ENCODE data around the gene ASIC2.
A peak's percentile ranks its signal among the peaks of the same experiment; 100 is the strongest.

The ASIC2 gene

DNA sequence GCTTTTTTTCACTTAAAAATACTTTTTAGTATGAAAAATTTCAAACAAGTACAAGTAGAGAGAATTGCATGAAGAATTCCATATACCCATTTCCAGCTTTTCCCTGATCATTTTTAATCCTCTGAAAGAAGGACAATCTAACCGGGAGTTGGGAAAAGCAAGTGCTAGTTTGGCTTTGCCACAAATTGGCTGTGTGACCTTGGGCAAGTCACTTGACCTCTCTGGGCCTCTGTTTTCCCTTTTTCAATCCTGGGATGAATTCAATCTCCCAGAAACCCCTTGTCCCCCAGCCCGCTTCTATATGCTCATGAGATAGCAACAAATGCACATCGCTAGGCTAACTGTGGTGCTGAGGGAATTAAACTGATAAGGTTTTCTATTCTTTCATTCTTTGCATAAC, 49.4 kb downstream of the ASIC2 start:
- Histone ChIP-seq H3K4me3 (ENCODE audit: low read depth, low read length) (no peak overlapping the region), H3K27ac (ENCODE audit: low read depth, low read length) (no peak overlapping the region), H3K79me2 (ENCODE audit: control insufficient read depth, insufficient read depth, low read length, unreplicated experiment) (no peaks in the 10 kb centered on the region), H3K27me3 (ENCODE audit: insufficient read depth, low read length) (no peaks in the 10 kb centered on the region), H3K4me1 (ENCODE audit: control insufficient read depth, insufficient read depth, low read length, unreplicated experiment) (peaks cover 12% of the 10 kb centered on the region), H3K36me3 (ENCODE audit: insufficient read depth, low read length) (no peaks in the 10 kb centered on the region), H2AFZ (ENCODE audit: low read length, unreplicated experiment) (no peak overlapping the region)

DNA sequence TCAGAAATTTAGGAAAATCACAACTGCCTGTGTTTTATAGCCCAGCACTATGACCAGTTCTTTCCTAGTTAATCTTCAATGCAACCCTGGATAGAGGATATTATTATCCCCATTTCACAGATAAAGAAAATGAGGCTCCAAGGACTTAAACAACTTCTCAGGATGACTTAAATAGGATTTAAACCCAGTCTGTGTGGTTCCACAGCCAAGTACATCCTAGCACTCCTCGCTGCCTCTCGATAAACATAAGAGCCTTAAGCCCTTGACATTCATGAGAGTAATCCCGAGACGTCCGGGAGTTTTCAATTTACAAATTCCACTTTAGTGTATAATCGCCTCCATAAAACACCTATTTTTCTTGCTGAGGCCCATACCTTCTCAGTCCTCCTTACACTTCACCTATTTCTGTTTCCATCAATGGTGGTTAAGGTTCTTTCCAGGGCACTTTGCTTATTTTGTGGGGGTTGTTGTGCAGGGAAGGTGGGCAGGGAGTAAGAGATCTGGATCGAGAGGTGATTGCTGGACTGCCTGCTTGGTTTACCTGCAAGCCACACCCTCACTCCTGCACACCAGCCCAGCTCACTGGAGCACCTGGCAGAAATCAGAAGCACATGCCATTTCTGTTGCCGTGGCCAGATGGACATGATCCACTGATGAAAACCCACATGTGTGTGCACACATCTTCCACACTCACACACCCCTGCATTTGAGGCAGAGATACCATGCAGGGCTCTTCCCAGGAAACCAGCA, 50.5 kb downstream of the ASIC2 start:
- Histone ChIP-seq H3K4me1 (ENCODE audit: control insufficient read depth, insufficient read depth, low read length, unreplicated experiment) (peaks cover 12% of the 10 kb centered on the region), H2AFZ (ENCODE audit: low read length, unreplicated experiment) (no peak overlapping the region), H3K27me3 (ENCODE audit: insufficient read depth, low read length) (no peaks in the 10 kb centered on the region), H3K79me2 (ENCODE audit: control insufficient read depth, insufficient read depth, low read length, unreplicated experiment) (no peaks in the 10 kb centered on the region), H3K36me3 (ENCODE audit: insufficient read depth, low read length) (no peaks in the 10 kb centered on the region), H3K27ac (ENCODE audit: low read depth, low read length) (no peak overlapping the region), H3K4me3 (ENCODE audit: low read depth, low read length) (no peak overlapping the region)

DNA sequence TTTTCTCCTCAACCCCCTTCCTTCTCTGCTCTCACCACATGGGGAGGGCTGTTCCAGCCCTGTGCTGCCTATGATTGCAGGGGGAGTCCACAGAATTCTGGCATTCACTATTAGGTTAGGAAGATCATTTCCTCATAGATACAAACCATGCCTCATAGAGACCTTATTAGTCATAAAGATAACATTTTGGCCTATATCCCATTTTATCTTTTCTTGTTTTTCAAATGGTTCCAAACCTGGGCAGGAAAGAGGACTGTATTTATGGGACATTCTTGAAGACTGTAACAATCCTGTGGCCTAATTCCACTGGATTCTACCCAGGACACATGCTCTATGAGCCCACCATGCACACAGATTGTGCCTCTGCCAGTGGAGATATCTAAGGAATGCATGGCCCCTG, 51.7 kb downstream of the ASIC2 start:
- Histone ChIP-seq H3K36me3 (ENCODE audit: insufficient read depth, low read length) (no peaks in the 10 kb centered on the region), H3K4me3 (ENCODE audit: low read depth, low read length) (0 out of 2 replicates have a peak overlapping the region, but pooled peaks have one; percentile 8), H3K27me3 (ENCODE audit: insufficient read depth, low read length) (no peaks in the 10 kb centered on the region), H3K4me1 (ENCODE audit: control insufficient read depth, insufficient read depth, low read length, unreplicated experiment) (peaks cover 12% of the 10 kb centered on the region), H3K79me2 (ENCODE audit: control insufficient read depth, insufficient read depth, low read length, unreplicated experiment) (no peaks in the 10 kb centered on the region), H2AFZ (ENCODE audit: low read length, unreplicated experiment) (no peak overlapping the region), H3K27ac (ENCODE audit: low read depth, low read length) (no peak overlapping the region)

DNA sequence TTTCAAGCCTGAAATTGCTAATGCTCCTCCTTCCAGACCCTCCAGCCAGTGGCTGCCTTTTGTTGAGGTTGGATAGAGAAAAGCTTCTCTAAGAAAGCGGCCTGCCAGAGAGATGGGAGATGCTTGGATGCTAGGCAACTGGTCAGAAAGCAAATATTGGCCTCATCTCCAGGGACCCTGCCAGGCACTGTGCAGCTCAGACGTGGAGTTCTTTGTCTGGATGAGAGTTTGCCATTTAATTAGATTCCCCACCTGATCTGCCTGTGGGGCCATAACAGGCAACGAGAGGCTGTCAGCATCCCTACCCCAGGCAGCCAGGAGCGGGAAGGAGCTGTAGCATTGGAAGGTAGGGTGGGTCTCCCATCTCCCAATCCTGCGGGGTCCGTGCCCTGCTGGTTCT, 52.7 kb downstream of the ASIC2 start:
- Histone ChIP-seq H3K4me1 (ENCODE audit: control insufficient read depth, insufficient read depth, low read length, unreplicated experiment) (peaks cover 19% of the 10 kb centered on the region), H2AFZ (ENCODE audit: low read length, unreplicated experiment) (no peak overlapping the region), H3K4me3 (ENCODE audit: low read depth, low read length) (no peak overlapping the region), H3K36me3 (ENCODE audit: insufficient read depth, low read length) (no peaks in the 10 kb centered on the region), H3K27ac (ENCODE audit: low read depth, low read length) (no peak overlapping the region), H3K27me3 (ENCODE audit: insufficient read depth, low read length) (no peaks in the 10 kb centered on the region), H3K79me2 (ENCODE audit: control insufficient read depth, insufficient read depth, low read length, unreplicated experiment) (no peaks in the 10 kb centered on the region)

DNA sequence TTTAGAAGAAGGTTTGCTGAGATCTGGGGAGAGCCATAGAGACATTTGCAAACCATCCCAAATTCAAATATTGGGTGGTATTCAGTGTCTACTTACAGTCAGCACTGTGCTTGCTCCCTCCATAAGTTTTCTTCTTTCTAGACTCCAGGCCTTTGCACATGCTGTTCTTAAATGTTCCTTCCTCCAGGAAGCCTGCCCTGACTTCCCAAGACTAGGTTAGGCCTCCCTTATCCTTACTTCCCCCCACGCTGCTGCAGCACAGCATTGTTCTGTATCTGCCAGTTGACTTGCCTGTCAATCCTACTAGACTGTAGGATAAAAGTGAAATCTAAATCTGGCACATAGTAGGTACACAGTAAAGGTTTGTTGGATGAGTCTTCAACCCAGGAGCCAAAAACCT, 53.4 kb downstream of the ASIC2 start:
- no peak overlapping the region for H3K27ac ChIP-seq (ENCODE audit: low read depth, low read length)
- no peaks in the 10 kb centered on the region for H3K36me3 ChIP-seq (ENCODE audit: insufficient read depth, low read length)
- peaks cover 23% of the 10 kb centered on the region for H3K4me1 ChIP-seq (ENCODE audit: control insufficient read depth, insufficient read depth, low read length, unreplicated experiment)
- H3K4me3 ChIP-seq (ENCODE audit: low read depth, low read length): no peak overlapping the region
- no peak overlapping the region for H2AFZ ChIP-seq (ENCODE audit: low read length, unreplicated experiment)
- no peaks in the 10 kb centered on the region for H3K79me2 ChIP-seq (ENCODE audit: control insufficient read depth, insufficient read depth, low read length, unreplicated experiment)
- no peaks in the 10 kb centered on the region for H3K27me3 ChIP-seq (ENCODE audit: insufficient read depth, low read length)

DNA sequence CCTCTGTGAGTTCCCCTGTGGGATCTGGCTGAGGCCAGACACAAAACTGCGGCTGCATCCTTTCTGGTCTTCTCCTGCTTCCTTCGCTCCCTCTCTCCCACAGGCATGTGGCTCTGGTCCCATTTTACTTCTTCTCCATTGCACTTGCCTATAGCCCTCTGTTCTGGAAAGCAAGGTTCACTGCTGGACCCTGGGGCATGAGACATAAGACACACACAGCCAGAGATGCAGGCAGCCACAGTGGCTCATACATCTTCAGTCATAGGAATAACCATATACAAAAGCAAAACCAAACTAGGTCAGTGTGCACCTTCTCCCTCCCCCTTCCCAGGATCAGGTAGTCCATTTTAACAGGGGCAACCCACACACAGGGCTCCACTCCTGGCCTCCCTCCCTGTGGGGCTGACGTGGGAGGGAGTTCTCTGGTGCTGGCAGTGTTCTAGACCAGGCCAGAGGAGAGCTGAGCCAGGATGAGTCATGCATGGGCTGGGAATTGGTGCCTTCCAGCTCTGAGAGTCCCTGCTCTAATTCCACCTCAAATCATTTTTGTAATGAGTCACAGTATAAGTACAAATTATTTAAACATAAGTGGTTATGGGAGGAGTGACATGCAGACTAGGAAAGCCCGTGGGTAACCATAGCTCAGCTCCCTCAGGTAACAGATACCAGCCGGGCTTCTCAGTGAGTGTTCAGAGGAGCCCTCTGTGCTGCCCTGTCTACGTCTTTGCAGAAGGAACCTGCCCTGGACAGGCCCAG, 58.0 kb downstream of the ASIC2 start:
- Histone ChIP-seq H3K79me2 (ENCODE audit: control insufficient read depth, insufficient read depth, low read length, unreplicated experiment) (no peaks in the 10 kb centered on the region), H3K27me3 (ENCODE audit: insufficient read depth, low read length) (no peaks in the 10 kb centered on the region), H2AFZ (ENCODE audit: low read length, unreplicated experiment) (peak overlapping the region; percentile 30), H3K4me1 (ENCODE audit: control insufficient read depth, insufficient read depth, low read length, unreplicated experiment) (peaks cover 14% of the 10 kb centered on the region), H3K27ac (ENCODE audit: low read depth, low read length) (no peak overlapping the region; the same call in 1 of the 2 replicates), H3K4me3 (ENCODE audit: low read depth, low read length) (no peak overlapping the region), H3K36me3 (ENCODE audit: insufficient read depth, low read length) (no peaks in the 10 kb centered on the region)

DNA sequence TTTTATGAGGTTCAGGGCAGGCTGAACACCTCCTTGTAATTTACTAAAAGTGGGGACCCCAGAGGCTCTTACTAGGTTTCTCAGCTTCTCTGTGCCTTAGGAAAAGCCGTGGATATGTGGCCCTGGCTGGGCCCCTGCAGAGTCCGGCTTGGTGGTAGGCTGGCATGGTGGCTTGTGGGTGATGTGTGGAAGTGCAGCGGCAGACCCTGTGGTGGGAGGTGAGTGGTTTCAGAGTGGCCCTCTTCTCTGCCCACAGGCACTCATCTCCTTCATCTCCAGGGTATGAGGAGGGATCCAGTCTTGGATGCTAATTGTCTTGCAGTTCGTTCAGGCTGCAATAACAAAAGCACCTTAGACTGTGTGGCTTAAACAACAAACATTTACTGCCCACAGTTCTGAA, 58.9 kb downstream of the ASIC2 start:
- H3K4me1 ChIP-seq (ENCODE audit: control insufficient read depth, insufficient read depth, low read length, unreplicated experiment): peaks cover 14% of the 10 kb centered on the region
- H2AFZ ChIP-seq (ENCODE audit: low read length, unreplicated experiment): no peak overlapping the region
- H3K79me2 ChIP-seq (ENCODE audit: control insufficient read depth, insufficient read depth, low read length, unreplicated experiment): no peaks in the 10 kb centered on the region
- peaks cover 5% of the 10 kb centered on the region; the same call in 1 of the 2 replicates for H3K27me3 ChIP-seq (ENCODE audit: insufficient read depth, low read length)
- no peak overlapping the region for H3K4me3 ChIP-seq (ENCODE audit: low read depth, low read length)
- H3K27ac ChIP-seq (ENCODE audit: low read depth, low read length): no peak overlapping the region
- no peaks in the 10 kb centered on the region for H3K36me3 ChIP-seq (ENCODE audit: insufficient read depth, low read length)

DNA sequence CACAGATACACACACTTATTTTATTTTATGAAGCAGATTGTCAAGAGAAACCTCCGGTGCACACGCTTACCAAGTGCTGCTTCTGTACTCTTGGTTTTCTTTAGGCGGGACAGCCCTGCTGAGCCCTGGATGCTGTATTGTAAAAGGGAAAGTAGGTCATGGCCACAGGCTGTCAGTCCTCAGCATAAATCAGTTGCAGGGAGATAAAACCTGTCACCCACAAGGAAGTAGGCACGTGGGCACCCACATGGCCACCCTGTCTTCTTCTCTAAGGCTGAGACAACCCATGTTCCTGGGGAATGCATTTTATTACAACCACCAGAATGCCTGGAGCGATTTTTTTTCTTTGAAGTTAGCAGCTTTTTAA, 59.3 kb downstream of the ASIC2 start:
- H3K4me3 ChIP-seq (ENCODE audit: low read depth, low read length): no peak overlapping the region
- no peaks in the 10 kb centered on the region for H3K36me3 ChIP-seq (ENCODE audit: insufficient read depth, low read length)
- peaks cover 14% of the 10 kb centered on the region for H3K4me1 ChIP-seq (ENCODE audit: control insufficient read depth, insufficient read depth, low read length, unreplicated experiment)
- H3K27me3 ChIP-seq (ENCODE audit: insufficient read depth, low read length): peaks cover 9% of the 10 kb centered on the region; the same call in 1 of the 2 replicates
- no peak overlapping the region for H2AFZ ChIP-seq (ENCODE audit: low read length, unreplicated experiment)
- H3K27ac ChIP-seq (ENCODE audit: low read depth, low read length): no peak overlapping the region
- H3K79me2 ChIP-seq (ENCODE audit: control insufficient read depth, insufficient read depth, low read length, unreplicated experiment): no peaks in the 10 kb centered on the region

DNA sequence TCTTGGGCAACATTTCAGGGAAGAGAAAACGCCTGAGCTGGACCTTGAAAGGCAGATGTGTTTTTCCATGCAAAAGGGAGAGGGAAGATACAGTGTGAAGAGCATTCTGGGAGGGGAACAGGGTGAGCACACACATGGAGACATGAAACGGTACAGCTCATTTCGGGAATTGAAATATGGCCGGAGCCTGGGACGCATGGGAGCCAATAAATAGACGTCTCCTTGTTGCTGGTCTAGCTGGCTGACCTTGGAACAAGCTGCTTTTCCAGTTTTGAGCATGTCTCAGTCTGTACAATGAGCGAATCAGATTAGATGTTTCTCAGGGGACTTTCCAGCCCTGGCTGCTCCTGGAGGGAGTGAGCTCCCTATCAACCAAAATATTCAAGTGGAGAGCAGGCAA, 63.6 kb downstream of the ASIC2 start:
- H3K27ac ChIP-seq (ENCODE audit: low read depth, low read length): no peak overlapping the region
- H3K4me3 ChIP-seq (ENCODE audit: low read depth, low read length): no peak overlapping the region
- no peaks in the 10 kb centered on the region for H3K36me3 ChIP-seq (ENCODE audit: insufficient read depth, low read length)
- peaks cover under 1% of the 10 kb centered on the region for H3K4me1 ChIP-seq (ENCODE audit: control insufficient read depth, insufficient read depth, low read length, unreplicated experiment)
- H3K27me3 ChIP-seq (ENCODE audit: insufficient read depth, low read length): peaks cover 26% of the 10 kb centered on the region
- H2AFZ ChIP-seq (ENCODE audit: low read length, unreplicated experiment): no peak overlapping the region
- no peaks in the 10 kb centered on the region for H3K79me2 ChIP-seq (ENCODE audit: control insufficient read depth, insufficient read depth, low read length, unreplicated experiment)

DNA sequence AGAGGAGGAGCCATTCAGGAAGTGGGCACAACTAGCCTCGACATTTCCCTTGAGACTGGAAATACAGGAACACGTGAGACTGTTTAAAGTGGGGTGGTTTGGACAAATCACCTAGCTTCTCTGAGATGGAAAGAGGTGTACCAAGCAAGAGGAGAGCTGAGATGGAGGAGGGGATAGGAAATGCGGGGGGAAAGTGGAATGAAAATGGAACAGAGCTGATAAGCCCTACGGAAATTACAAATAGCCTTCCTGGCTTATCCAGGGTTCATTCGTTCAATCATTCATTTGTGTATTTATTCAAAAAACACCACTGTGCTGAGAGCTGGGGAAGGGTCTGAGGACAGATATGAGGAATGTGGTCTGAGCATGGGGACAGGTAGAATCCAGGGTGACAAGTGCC, 64.1 kb downstream of the ASIC2 start:
- Histone ChIP-seq H3K27me3 (ENCODE audit: insufficient read depth, low read length) (peaks cover 26% of the 10 kb centered on the region), H3K79me2 (ENCODE audit: control insufficient read depth, insufficient read depth, low read length, unreplicated experiment) (no peaks in the 10 kb centered on the region), H3K4me1 (ENCODE audit: control insufficient read depth, insufficient read depth, low read length, unreplicated experiment) (no peaks in the 10 kb centered on the region), H2AFZ (ENCODE audit: low read length, unreplicated experiment) (no peak overlapping the region), H3K36me3 (ENCODE audit: insufficient read depth, low read length) (no peaks in the 10 kb centered on the region), H3K27ac (ENCODE audit: low read depth, low read length) (no peak overlapping the region), H3K4me3 (ENCODE audit: low read depth, low read length) (no peak overlapping the region)

DNA sequence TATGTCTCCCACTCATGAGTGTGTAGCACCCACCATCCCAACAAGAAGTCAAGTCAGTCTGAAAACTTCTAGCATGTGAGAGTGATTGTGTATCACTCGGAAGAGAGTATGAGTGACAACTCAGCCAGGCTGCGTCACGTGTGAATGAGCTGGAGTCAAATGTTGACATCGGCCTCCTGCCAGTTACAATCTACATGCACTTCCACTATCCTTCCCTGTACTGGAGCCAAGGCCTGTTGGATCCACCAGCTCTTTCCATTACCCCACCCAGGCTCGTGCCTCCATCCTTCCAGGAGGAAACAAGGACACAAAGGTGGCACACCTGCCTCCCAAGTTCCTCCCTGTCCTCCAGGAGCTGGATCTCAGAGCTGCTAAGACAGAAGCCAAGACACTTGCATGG, 64.5 kb downstream of the ASIC2 start:
- H3K79me2 ChIP-seq (ENCODE audit: control insufficient read depth, insufficient read depth, low read length, unreplicated experiment): no peaks in the 10 kb centered on the region
- peaks cover 26% of the 10 kb centered on the region for H3K27me3 ChIP-seq (ENCODE audit: insufficient read depth, low read length)
- no peak overlapping the region for H3K4me3 ChIP-seq (ENCODE audit: low read depth, low read length)
- no peak overlapping the region for H3K27ac ChIP-seq (ENCODE audit: low read depth, low read length)
- no peak overlapping the region for H2AFZ ChIP-seq (ENCODE audit: low read length, unreplicated experiment)
- no peaks in the 10 kb centered on the region for H3K4me1 ChIP-seq (ENCODE audit: control insufficient read depth, insufficient read depth, low read length, unreplicated experiment)
- no peaks in the 10 kb centered on the region for H3K36me3 ChIP-seq (ENCODE audit: insufficient read depth, low read length)

All from ACC112 (cell line).